HCT116 (cell line): ENCODE results near the gene WDR33. TPM values are rescaled to one million over a fixed set of nuclear protein-coding genes. Genes with fewer than 3 reads are reported as not detected.

ENCODE experiments used
- ATAC-seq: fragments of 200-7000 bp; cut with Tn5 transposase; 2 replicates; pipeline ENCODE4 v1.9.1; 2020; ENCODE audit warnings: mild to moderate bottlenecking, moderate library complexity
- BruUV-seq: library from RNA; stranded (reverse); fragments of 400-500 nt; replicated peaks from 2 replicates; lab custom pipeline; 2021; lab: Mats Ljungman, UMichigan
- CTCF ChIA-PET: fragments of 300-600 bp; sonication (Branson Sonifier 250); formaldehyde crosslinking; loops from one replicate; lab custom pipeline; 2021; ENCODE audit warnings: antibody characterized with exemption; lab: Charles Lee
- POLR2A ChIA-PET: fragments of 300-600, 350-600 bp; sonication (Branson Sonifier 250); formaldehyde crosslinking; loops from one replicate; lab custom pipeline; 2021; ENCODE audit warnings: antibody characterized with exemption; lab: Charles Lee
- RAD21 ChIA-PET, 2 experiments: fragments of 300-600 bp; sonication (Branson Sonifier 250); formaldehyde crosslinking; loops; one replicate each; lab custom pipeline; 2023; ENCODE audit warnings: low total read pairs in 2 of 2; ENCODE audit not compliant: uncharacterized antibody in 2 of 2, unreplicated experiment in 2 of 2, low non-redundant PET in 1 of 2; lab: Charles Lee
- DNase-seq: peaks from one replicate; pipeline ENCODE4 v3.0.0-alpha.2; 2010; ENCODE audit warnings: low read depth, low spot score
- H2AFZ ChIP-seq: fragments of 200-600 bp; shearing (Covaris generic), sonication (generic); 2 replicates; pipeline ENCODE4 v1.6.1; 2017; ENCODE audit warnings: low read depth, mixed run types, mixed read lengths, antibody characterized with exemption, low read length; ENCODE audit not compliant: poor library complexity, severe bottlenecking
- H3K27ac ChIP-seq: 2 replicates; pipeline ENCODE4 v1.5.1; 2012; ENCODE audit warnings: low read depth, low read length
- H3K27me3 ChIP-seq: fragments of 200-600 bp; sonication (generic); 2 replicates; pipeline ENCODE4 v1.6.1; 2016; ENCODE audit warnings: mixed run types, low read length, mixed read lengths; ENCODE audit not compliant: insufficient read depth
- H3K36me3 ChIP-seq, 2 experiments: fragments of 200-500 bp in 1 of 2; fragments of 200-600 bp in 1 of 2; sonication (Bioruptor generic) in 1 of 2; sonication (generic) in 1 of 2; 2 replicates each; pipeline versions ENCODE4 v1.5.1 to v1.6.1; 2014 to 2016; ENCODE audit warnings: low read length in 2 of 2, inconsistent platforms in 1 of 2, mixed read lengths in 1 of 2, mixed run types in 1 of 2; ENCODE audit not compliant: insufficient read depth in 2 of 2, control insufficient read depth in 1 of 2
- H3K4me1 ChIP-seq, 2 experiments: fragments of 200-600 bp in 1 of 2; sonication (generic) in 1 of 2; 2 replicates each; pipeline versions ENCODE4 v1.5.1 to v1.6.1; 2012 to 2017; ENCODE audit warnings: low read length in 2 of 2, inconsistent platforms in 1 of 2, mild to moderate bottlenecking in 1 of 2, mixed read lengths in 1 of 2, mixed run types in 1 of 2, moderate library complexity in 1 of 2; ENCODE audit not compliant: insufficient read depth in 2 of 2, control insufficient read depth in 1 of 2
- H3K4me2 ChIP-seq: fragments of 200-600 bp; sonication (generic); 2 replicates; pipeline ENCODE4 v1.6.1; 2017; ENCODE audit warnings: mixed run types, low read length, mixed read lengths
- H3K4me3 ChIP-seq, 2 experiments: fragments of 200-600 bp in 1 of 2; sonication (generic) in 1 of 2; replicated peaks in 1 of 2; 2 replicates each; pipeline ENCODE4 v1.5.1; 2011 to 2016; ENCODE audit warnings: low read length in 2 of 2, control low read depth in 1 of 2, low read depth in 1 of 2, mild to moderate bottlenecking in 1 of 2, mixed read lengths in 1 of 2, mixed run types in 1 of 2
- H3K79me2 ChIP-seq: fragments of 200-600 bp; sonication (generic); 2 replicates; pipeline ENCODE4 v1.6.1; 2017; ENCODE audit warnings: mild to moderate bottlenecking, mixed run types, low read length, moderate library complexity, mixed read lengths; ENCODE audit not compliant: insufficient read depth
- H3K9ac ChIP-seq: fragments of 200-600 bp; sonication (generic); 2 replicates; pipeline ENCODE4 v1.6.1; 2016; ENCODE audit warnings: low read length, mixed read lengths
- H3K9me2 ChIP-seq: fragments of 200-600 bp; sonication (generic), shearing (Covaris generic); 2 replicates; pipeline ENCODE4 v1.6.1; 2017; ENCODE audit warnings: mixed run types, mild to moderate bottlenecking, moderate library complexity; ENCODE audit not compliant: insufficient read depth
- H3K9me3 ChIP-seq, 2 experiments: fragments of 200-500 bp in 1 of 2; fragments of 200-600 bp in 1 of 2; sonication (Bioruptor generic) in 1 of 2; sonication (generic) in 1 of 2; 2 replicates each; pipeline ENCODE4 v1.6.1; 2014 to 2017; ENCODE audit warnings: low read length in 2 of 2, mixed read lengths in 2 of 2, inconsistent platforms in 1 of 2, low read depth in 1 of 2, mild to moderate bottlenecking in 1 of 2, mixed run types in 1 of 2, moderate library complexity in 1 of 2; ENCODE audit not compliant: control insufficient read depth in 1 of 2, insufficient read depth in 1 of 2
- H4K20me1 ChIP-seq: fragments of 200-600 bp; sonication (generic), shearing (Covaris generic); 2 replicates; pipeline ENCODE4 v1.6.1; 2017; ENCODE audit warnings: mixed run types, mild to moderate bottlenecking, moderate library complexity; ENCODE audit not compliant: insufficient read depth
- EGR1 ChIP-seq: IDR thresholded peaks from 2 replicates; pipeline ENCODE4 v1.6.1; 2012; ENCODE audit warnings: low read depth
- EZH2 ChIP-seq: fragments of 200-600 bp; sonication (generic); IDR thresholded peaks from 2 replicates; pipeline ENCODE4 v1.6.1; 2017; ENCODE audit warnings: antibody characterized with exemption, mixed run types
- EZH2phosphoT487 ChIP-seq: fragments of 200-600 bp; IDR thresholded peaks from 2 replicates; pipeline ENCODE4 v1.6.1; 2018; ENCODE audit warnings: antibody characterized with exemption, borderline replicate concordance
- FOSL1 ChIP-seq: IDR thresholded peaks from 2 replicates; pipeline ENCODE4 v1.6.1; 2012; ENCODE audit warnings: low read depth
- JUND ChIP-seq: IDR thresholded peaks from 2 replicates; pipeline ENCODE4 v1.6.1; 2012
- MAX ChIP-seq: IDR thresholded peaks from 2 replicates; pipeline ENCODE4 v1.6.1; 2012
- REST ChIP-seq: IDR thresholded peaks from 2 replicates; pipeline ENCODE4 v1.6.1; 2012; ENCODE audit warnings: low read depth
- SP1 ChIP-seq: IDR thresholded peaks from 2 replicates; pipeline ENCODE4 v1.6.1; 2012; ENCODE audit warnings: low read depth
- ZBTB33 ChIP-seq: IDR thresholded peaks from 2 replicates; pipeline ENCODE4 v1.6.1; 2011; ENCODE audit warnings: mild to moderate bottlenecking, low read length, moderate library complexity; ENCODE audit not compliant: insufficient replicate concordance; ENCODE audit errors: extremely low read depth
- intact Hi-C: fragments of 100-400 bp; cut with micrococcal nuclease; formaldehyde crosslinking; loops from 2 replicates; pipeline ENCODE4 v1.10.0; 2022
- total RNA-seq: library from RNA; stranded (reverse); gene quantifications from one replicate; pipeline ENCODE4 v1.2.1, GENCODE V29; 2021; ENCODE audit not compliant: unreplicated experiment

WDR33 gene
- total RNA-seq, 1 experiment from 2014 or later, result 52.5 TPM

GRCh38 chr2:127733113-127733815 lies 77.7 kb downstream of the WDR33 start:
- H2AFZ ChIP-seq, result no peak overlapping the region
- no peaks in the 10 kb centered on the region for H3K27me3 ChIP-seq
- intact Hi-C loops, result no loop called here
- ATAC-seq (no peak), DNase-seq (no peak)
- POLR2A ChIA-PET, result no interaction called here
- no peak overlapping the region for H3K27ac ChIP-seq
- CTCF ChIA-PET, result no interaction called here
- H3K9me2 ChIP-seq, result no peaks in the 10 kb centered on the region
- no peak overlapping the region for H3K4me3 ChIP-seq
- RAD21 ChIA-PET, result no interaction called here
- no peak overlapping the region for H3K4me2 ChIP-seq
- no peaks in the 10 kb centered on the region for H3K4me1 ChIP-seq
- H3K79me2 ChIP-seq, result no peaks in the 10 kb centered on the region; the same call in 1 of the 2 replicates
- TF ChIP-seq FOSL1 (no peak), EGR1 (no peak), SP1 (no peak), JUND (no peak), EZH2 (no peak), REST (no peak), MAX (no peak), EZH2phosphoT487 (no peak), ZBTB33 (no peak)
- H3K9ac ChIP-seq, result no peak overlapping the region
- H4K20me1 ChIP-seq, result peaks cover 4% of the 10 kb centered on the region; the same call in 1 of the 2 replicates
- H3K36me3 ChIP-seq, result no peaks in the 10 kb centered on the region; a peak in 1 of 4 replicates
- H3K9me3 ChIP-seq, result no peaks in the 10 kb centered on the region
- no TSS peak for BruUV-seq
